ENCODE results near the gene SCYGR5. TPM values are rescaled to one million over a fixed set of nuclear protein-coding genes. Genes with fewer than 3 reads are reported as not detected.

Gene SCYGR5
- total and polyA plus RNA-seq, 2 experiments from 2014 or later: not detected

GRCh38 chr2:227671170-227671905 is 4.7 kb downstream of the SCYGR5 start:
- H3K4me1 Mint-ChIP-seq: peaks cover 16% of the 10 kb centered on the region
- H3K27ac Mint-ChIP-seq: no peak overlapping the region; the same call in none of the 2 replicates

More at GRCh38 chr2:227671170-227671905, 4.7 kb downstream of the SCYGR5 start:
- Histone ChIP-seq H3K4me1 (ENCODE audit: insufficient read depth) (peaks cover 27% of the 10 kb centered on the region), H3K4me2 (peak overlapping the region; percentile 33), H4K20me1 (replicated peaks; ENCODE audit: insufficient read depth) (no peaks in the 10 kb centered on the region), H3K4me3 (no peak overlapping the region), H3K9me2 (ENCODE audit: insufficient read depth) (no peaks in the 10 kb centered on the region), H3K27ac (ENCODE audit: low read depth) (no peak overlapping the region), H3F3A (replicated peaks; ENCODE audit: low read depth) (no peaks in the 10 kb centered on the region), H3K27me3 (ENCODE audit: insufficient read depth) (no peaks in the 10 kb centered on the region), H2AFZ (no peak overlapping the region), H3K36me3 (ENCODE audit: insufficient read depth) (no peaks in the 10 kb centered on the region), H3K79me2 (replicated peaks; ENCODE audit: insufficient read depth) (no peaks in the 10 kb centered on the region)
- ATAC-seq: no peak
- H3K9me3 Mint-ChIP-seq: no peaks in the 10 kb centered on the region
- H3K4me3 Mint-ChIP-seq: no peak overlapping the region
- TF ChIP-seq NANOG (IDR thresholded peaks at IDR 0.05; ENCODE audit: borderline replicate concordance) (no peak), CTCF (conservative IDR thresholded peaks at IDR 0.05; ENCODE audit: low read depth in 2 of 2) (no peak), ZNF114 (CRISPR knock-in tag; IDR thresholded peaks at IDR 0.05) (no peak), ZNF462 (CRISPR knock-in tag; IDR thresholded peaks at IDR 0.05) (no peak), POLR2AphosphoS5 (IDR thresholded peaks at IDR 0.05; ENCODE audit: low read depth) (no peak), EZH2phosphoT487 (IDR thresholded peaks at IDR 0.05; ENCODE audit: unreplicated experiment) (no peak), REST (IDR thresholded peaks at IDR 0.05; ENCODE audit: unreplicated experiment) (no peak), JUNB (IDR thresholded peaks at IDR 0.05; ENCODE audit: unreplicated experiment) (no peak), EZH2 (IDR thresholded peaks at IDR 0.05; ENCODE audit: low read depth, unreplicated experiment) (no peak), ETS1 (IDR thresholded peaks at IDR 0.05) (no peak), ZNF331 (CRISPR knock-in tag; IDR thresholded peaks at IDR 0.05; ENCODE audit: low read depth) (no peak), CREB1 (CRISPR knock-in tag; IDR thresholded peaks at IDR 0.05; ENCODE audit: low read depth) (no peak), STAT1 (IDR thresholded peaks at IDR 0.05; ENCODE audit: unreplicated experiment) (no peak)
- DNase-seq (ENCODE audit: low spot score): no peak
- H3K27me3 Mint-ChIP-seq (ENCODE audit: insufficient read depth, low read depth, poor library complexity): no peaks in the 10 kb centered on the region
- H3K36me3 Mint-ChIP-seq (ENCODE audit: low read depth): no peaks in the 10 kb centered on the region; the same call in 2 of the 3 replicates
